Fibroblast of the aortic adventitia (primary cell): ENCODE measurements around the gene KCNA4. TPM values are rescaled to one million over a fixed set of nuclear protein-coding genes. Genes with fewer than 3 reads are reported as not detected.

ENCODE experiments used
- DNase-seq: peaks from one replicate; pipeline ENCODE4 v3.0.0-alpha.2; 2010; ENCODE audit warnings: low read depth
- H3K4me3 ChIP-seq: 2 replicates; pipeline ENCODE4 v1.5.1; 2011; ENCODE audit warnings: low read depth, mild to moderate bottlenecking, control low read depth, low read length, moderate library complexity
- total RNA-seq: library from RNA; depleted of rRNA; stranded (reverse); fragments of >200 nt; gene quantifications from 2 replicates; pipeline ENCODE4 v1.2.3, GENCODE V29; 2012; ENCODE audit warnings: low replicate concordance
- TF ChIP-seq, protein P1 (sequence below): IDR thresholded peaks from 2 replicates; pipeline ENCODE4 v1.5.1; 2011; ENCODE audit warnings: mild to moderate bottlenecking, low read length, control low read depth, inconsistent platforms; ENCODE audit not compliant: insufficient read depth

Gene KCNA4
- total RNA-seq, 1 donor = 0.27 TPM

DNA sequence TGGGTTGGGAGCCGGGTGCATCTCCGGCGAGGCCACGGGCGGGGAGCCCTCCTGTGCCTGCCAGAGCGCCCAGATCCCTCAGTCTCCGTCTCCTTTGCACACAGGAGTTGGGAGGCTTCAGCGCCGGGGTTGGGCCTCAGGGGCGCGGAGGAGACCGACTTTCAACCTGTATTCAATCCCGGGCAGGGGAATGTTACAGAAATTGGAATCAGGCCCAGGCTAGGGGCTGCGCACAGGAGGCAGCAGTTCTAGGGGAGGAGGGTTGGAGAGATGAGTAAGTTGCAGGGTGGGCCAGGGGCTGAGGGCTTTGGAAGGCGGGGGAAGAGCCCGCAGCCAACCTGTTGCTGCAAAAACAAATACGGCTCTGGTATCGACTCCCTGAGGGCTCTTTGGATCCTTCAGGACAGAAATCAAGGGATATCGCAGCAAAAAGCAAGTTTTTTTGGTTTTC lies 640 bp upstream of the KCNA4 start:
- H3K4me3 ChIP-seq = no peak overlapping the region
- TF ChIP-seq, protein P1, sequence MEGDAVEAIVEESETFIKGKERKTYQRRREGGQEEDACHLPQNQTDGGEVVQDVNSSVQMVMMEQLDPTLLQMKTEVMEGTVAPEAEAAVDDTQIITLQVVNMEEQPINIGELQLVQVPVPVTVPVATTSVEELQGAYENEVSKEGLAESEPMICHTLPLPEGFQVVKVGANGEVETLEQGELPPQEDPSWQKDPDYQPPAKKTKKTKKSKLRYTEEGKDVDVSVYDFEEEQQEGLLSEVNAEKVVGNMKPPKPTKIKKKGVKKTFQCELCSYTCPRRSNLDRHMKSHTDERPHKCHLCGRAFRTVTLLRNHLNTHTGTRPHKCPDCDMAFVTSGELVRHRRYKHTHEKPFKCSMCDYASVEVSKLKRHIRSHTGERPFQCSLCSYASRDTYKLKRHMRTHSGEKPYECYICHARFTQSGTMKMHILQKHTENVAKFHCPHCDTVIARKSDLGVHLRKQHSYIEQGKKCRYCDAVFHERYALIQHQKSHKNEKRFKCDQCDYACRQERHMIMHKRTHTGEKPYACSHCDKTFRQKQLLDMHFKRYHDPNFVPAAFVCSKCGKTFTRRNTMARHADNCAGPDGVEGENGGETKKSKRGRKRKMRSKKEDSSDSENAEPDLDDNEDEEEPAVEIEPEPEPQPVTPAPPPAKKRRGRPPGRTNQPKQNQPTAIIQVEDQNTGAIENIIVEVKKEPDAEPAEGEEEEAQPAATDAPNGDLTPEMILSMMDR = no peak
- no peak for DNase-seq

DNA sequence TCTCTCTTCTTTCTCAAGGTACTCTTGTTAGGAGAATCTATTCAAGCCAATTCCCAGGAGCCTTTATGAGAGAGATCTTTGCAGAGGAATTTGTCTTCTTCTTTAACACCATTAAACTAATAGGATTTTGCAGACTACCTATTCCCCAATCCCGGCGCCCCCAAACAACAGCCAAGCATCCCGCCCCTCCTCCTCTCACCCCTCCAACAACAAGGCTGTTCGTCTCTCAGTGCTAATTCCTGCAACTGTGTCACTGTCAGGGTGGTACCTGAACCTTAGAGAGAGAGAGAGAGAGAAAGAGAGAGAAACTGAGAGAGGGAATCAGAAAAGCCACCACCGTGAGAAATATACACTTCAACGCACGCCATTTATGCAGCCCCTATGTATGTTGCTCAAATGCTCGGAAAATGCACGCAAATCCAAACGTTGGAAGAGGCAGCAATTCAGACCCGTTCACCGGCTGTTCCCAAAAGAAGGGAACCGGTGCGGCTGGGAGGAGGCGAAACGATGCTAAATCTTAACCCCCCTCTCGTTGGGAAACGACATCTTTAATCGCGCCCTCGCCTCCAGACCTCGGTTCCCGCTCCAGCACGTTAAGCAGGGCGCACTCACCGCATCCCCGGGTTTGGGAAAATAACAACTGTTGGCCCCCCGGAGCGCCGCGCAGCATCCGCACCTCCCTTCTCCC lies 961 bp downstream of the KCNA4 start:
- TF ChIP-seq, protein P1 = no peak
- no peak for DNase-seq
- no peak overlapping the region for H3K4me3 ChIP-seq

DNA sequence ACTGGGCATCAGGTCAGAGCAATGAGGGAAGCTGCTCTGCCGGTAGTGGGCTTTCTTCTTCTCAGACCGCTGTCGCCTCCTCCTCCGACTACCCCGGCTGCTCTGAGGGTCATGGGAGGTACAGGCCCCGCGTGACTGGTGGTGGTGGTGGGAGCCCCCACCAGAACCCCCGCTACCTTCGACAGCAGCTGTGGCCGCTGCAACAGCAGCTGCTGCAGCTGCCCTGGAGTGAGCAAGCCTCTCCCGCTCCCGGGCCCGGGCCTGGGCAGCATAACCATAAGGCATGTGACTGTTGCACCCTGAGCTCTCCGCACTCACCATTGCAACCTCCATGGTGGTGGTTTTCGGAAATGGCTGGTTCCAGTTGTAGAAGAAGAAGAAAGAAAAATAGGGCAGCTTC lies 4.5 kb downstream of the KCNA4 start:
- TF ChIP-seq, protein P1 = no peak
- no peak for DNase-seq
- no peak overlapping the region for H3K4me3 ChIP-seq

DNA sequence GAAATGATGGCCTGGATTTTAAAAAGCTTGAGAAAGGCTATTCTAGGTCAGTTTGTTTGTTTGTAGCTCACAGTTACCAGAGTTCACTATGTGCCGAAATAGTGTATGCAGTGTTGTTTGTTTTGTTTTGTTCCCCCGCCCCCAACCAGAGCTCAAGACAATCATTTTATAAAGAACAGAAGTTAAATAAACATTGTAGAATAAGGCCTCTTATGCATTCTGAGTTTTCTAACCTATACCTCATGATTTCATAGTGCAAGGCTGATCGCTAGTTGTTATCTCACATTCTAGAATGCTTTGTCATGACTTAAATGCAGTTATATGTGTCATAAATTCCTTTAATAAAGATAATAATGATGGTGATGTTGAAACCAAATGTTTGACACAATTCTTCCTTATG lies 7.8 kb downstream of the KCNA4 start:
- H3K4me3 ChIP-seq = no peak overlapping the region
- TF ChIP-seq, protein P1 = no peak
- no peak for DNase-seq

DNA sequence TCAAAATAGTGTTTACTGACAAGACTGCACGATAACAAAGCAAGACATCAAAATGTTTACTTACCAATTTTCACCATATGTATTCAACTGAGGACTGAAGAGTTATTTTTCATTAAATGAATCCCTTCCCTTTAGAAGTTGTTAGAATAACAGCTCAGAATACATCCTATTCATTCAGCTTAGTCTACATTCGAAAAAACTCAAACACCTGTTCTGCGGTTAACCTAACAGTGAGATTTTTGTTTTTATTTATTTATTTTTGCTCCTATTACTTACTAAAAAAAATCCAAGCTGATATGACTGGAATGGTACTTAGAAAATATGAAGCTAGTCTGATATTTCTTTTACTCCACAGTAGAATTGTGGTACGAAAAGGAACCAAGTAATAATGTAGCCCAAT lies 10.0 kb downstream of the KCNA4 start:
- no peak for DNase-seq
- TF ChIP-seq, protein P1 = no peak
- no peak overlapping the region for H3K4me3 ChIP-seq

DNA sequence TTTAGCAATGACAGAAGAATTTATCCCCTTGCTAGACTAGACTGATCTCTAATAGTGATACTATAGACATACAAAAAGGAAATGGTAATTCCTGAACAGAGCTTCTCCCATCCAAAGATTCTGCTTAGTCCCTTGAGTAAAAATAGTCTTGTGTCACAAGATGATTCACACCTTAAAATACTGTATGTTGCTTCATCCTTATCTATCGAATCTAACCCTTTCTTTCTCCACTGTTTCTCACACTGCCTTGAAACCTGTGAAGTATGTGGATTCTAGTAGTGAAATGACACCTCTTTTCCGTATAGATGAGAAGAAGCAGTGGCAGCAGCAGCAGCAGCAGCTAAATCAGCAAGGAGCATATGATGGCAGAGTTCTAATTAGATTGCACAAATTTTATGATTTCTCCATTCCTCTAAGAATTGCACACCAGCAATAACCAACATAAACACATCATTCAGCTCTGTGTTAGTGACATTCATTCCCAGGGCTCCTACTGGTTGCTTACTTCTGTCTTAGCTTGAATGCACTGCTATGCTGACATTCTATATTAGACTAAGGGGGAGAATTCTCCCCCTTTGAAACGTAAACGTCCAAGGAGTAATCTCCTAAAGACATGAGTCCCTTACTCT lies 14.6 kb downstream of the KCNA4 start:
- H3K4me3 ChIP-seq = no peak overlapping the region
- no peak for DNase-seq
- TF ChIP-seq, protein P1 = no peak
